GM18498 (cell line): ENCODE measurements around the gene IL17REL.
"Not testable (repeated sequence)": the region's sequence is repeated elsewhere in the genome, so short reads cannot be mapped to it uniquely, and the experiment has no call there.

Experiments used
- ATAC-seq: cut with Tn5 transposase; IDR thresholded peaks from one replicate; pipeline ENCODE4 v1.9.1; 2021; ENCODE audit warnings: mild to moderate bottlenecking, moderate library complexity; ENCODE audit not compliant: unreplicated experiment

Gene IL17REL

DNA sequence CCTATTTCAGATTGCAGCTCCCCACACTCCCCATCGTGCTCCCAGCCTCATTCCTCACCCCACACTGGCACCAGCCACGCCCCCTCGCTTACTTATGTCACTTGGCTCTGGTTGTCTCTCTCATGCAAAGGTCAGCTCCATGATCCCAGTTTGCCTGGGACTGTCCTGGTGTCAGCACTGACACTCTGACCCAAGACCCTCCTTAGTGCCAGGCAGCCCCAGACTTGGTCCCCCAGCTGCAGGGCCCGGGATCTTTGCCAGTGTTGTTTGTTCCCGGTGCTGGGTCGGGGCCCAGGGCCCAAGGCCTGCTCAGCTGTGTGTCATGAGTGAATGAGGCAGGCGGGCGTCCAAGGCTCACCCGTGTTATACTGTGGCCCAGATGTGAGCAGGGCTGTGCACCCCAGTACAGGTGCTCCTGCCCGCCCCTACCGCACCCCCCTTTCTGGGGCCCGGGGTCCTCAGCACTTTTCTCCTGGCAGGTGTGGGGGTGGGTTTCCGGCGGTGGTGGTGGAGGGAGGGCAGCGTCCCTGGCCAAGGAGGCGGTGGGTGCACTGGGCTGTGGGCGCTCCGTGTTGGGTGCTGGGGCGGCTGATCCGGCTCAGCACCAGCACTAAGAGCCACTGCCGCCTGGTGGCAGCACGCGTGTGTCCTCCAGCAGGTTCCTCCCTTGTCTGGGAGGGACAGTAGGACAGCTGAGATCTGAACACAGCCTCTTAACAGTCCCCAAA is 19.5 kb downstream of the IL17REL start:
- ATAC-seq = no peak

- ATAC-seq = no peak
These were observed 20.5 kb downstream of the IL17REL start for GRCh38 chr22:49991907-49992533.

DNA sequence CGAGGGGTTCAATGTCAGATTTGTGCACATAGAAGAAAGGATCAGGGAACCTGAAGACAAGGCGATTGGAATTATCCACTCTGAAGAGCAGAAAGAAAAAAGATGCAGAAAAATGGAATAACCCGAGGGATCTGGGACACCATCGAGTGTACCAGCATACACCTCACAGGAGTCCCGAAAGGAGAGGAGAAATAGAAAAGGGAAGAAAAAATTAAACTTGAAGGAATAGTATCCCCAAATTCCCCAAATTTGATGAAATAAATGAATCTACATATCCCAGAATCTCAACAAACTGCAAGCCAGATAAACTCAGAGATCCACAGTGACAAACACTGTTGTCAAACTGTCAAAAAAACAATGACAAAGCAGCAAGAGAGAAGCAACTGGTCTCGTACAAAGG is 21.4 kb downstream of the IL17REL start:
- no peak for ATAC-seq

GRCh38 chr22:49989826-49990225 is 22.7 kb downstream of the IL17REL start:
- ATAC-seq = not testable (repeated sequence)

DNA sequence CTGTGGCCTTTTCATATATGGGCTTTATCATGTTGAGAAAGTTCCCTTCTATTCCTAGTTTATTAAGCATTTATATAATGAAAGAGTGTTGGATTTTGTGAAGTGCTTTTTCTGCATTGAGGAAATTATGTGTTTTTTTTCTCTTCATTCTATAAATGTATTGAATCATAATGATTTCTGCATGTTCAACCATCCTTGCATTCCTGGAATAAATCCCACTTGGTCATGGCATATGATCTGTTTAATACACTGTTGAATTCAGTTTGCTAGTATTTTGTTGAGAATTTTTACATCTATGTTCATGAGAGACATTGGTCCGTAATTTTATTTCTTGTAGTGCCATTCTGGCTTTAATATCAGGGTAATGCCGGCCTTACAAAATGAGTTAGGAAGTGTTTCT is 26.2 kb downstream of the IL17REL start:
- no peak for ATAC-seq

- no peak for ATAC-seq
These were observed 29.2 kb downstream of the IL17REL start for GRCh38 chr22:49983148-49984042.

- ATAC-seq = not testable (repeated sequence)
These were observed 30.8 kb downstream of the IL17REL start for GRCh38 chr22:49981799-49982198.

GRCh38 chr22:49979587-49980264 is 32.8 kb downstream of the IL17REL start:
- ATAC-seq = no peak

- no peak for ATAC-seq
These were observed 35.0 kb downstream of the IL17REL start for GRCh38 chr22:49977578-49977977.

DNA sequence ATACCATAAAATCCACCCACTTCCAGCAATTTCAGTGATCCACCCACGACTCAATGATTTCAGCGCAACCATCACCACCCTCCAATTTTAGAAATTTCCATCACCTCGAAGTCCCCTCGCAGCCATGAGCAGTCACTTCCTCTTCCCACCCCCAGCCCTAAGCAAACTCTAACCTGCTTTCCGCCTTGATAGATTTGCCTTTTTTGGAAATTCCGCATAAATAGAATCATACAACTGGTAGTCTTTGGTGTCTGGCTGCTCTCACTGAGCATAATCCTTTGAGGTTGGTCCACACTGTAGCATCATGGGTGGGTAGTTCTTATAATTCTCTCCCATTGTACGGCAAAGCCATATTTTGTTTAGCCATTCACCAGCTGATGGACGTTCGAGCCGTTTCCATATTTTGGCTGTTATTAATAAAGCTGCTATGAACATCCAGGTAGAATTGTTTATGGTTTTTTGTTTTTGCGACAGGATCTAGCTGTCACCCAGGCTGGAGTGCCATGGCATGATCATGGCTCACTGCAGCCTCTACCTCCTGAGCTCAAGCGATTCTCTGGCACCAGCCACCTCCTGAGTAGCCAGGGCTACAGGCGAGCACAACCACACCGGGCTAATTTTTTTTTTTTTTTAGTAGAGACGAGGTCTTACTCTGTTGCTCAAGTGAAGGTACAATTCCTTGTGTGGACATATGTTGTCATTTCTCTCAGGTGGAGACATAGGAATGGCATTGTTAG is 36.0 kb downstream of the IL17REL start:
- ATAC-seq = peak; percentile 38

DNA sequence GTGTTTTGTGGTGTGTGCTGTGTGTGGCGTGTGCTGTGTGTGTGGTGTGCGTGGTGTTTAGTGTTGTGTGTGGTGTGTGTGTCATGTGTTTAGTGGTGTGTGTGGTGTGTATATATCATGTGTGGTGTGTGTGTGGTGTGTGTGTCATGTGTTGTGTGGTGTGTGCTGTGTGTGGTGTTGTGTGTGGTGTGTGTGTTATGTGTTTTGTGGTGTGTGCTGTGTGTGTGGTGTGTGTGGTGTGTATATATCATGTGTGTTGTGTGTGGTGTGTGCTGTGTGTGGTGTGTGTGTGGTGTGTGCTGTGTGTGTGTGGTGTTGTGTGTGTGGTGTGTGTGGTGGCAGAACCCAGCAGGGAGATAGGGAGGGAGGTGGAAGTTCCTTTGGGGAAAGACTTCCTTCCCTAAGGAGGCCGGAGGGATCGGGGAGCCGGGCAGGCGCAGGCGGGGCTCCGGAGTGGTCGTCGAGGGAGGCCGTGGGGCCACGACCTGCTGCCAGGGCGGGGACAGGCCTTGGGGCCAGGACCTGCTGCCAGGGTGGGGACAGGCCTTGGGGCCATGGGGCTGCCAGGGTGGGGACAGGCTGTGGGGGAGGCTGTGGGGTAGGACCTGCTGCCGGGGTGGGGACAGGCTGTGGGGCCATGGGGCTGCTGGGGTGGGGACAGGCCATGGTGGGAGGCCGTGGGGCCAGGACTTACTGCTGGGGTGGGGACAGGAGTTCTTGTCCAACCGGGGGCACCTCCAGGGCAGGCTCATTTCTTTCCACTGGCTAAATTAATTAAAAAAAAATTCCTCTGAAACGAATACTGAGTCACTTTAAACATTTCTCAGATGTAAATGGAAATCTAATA is 36.8 kb downstream of the IL17REL start:
- peak; percentile 16 for ATAC-seq

DNA sequence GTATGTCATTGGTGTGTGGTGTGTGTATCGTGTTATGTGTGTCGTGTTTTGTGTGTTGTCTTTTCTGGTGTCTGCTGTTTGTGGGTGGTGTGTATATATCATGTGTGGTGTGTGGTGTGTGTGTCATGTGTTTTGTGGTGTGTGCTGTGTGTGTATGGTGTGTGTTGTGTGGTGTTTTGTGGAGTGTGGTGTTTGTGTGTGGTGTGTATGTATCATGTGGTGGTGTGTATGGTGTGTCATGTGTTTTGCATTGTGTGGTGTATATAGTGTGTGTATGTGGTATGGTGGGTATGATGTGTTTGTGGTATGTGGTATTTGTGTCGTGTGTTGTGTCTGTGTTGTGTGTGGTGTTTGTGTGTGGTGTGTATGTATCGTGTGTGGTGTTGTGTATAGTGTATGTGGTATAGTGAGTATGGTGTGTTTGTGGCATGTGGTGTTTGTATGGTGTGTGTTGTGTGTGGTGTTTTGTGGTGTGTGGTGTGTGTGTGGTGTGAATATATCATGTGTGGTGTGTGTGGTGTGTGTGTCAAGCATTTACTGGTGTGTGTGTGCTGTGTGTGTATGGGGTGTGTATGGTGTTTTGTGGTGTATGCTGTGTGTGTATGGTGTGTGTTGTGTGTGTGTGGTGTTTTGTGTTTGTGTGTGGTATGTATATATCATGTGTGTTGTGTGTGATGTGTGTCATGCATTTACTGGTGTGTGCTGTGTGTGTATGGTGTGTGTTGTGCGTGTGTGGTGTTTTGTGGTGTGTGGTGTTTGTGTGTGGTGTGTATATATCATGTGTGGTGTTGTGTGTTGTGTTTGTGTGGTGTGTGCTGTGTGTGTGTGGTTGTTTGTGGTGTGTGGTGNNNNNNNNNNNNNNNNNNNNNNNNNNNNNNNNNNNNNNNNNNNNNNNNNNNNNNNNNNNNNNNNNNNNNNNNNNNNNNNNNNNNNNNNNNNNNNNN is 39.3 kb downstream of the IL17REL start:
- no peak for ATAC-seq

DNA sequence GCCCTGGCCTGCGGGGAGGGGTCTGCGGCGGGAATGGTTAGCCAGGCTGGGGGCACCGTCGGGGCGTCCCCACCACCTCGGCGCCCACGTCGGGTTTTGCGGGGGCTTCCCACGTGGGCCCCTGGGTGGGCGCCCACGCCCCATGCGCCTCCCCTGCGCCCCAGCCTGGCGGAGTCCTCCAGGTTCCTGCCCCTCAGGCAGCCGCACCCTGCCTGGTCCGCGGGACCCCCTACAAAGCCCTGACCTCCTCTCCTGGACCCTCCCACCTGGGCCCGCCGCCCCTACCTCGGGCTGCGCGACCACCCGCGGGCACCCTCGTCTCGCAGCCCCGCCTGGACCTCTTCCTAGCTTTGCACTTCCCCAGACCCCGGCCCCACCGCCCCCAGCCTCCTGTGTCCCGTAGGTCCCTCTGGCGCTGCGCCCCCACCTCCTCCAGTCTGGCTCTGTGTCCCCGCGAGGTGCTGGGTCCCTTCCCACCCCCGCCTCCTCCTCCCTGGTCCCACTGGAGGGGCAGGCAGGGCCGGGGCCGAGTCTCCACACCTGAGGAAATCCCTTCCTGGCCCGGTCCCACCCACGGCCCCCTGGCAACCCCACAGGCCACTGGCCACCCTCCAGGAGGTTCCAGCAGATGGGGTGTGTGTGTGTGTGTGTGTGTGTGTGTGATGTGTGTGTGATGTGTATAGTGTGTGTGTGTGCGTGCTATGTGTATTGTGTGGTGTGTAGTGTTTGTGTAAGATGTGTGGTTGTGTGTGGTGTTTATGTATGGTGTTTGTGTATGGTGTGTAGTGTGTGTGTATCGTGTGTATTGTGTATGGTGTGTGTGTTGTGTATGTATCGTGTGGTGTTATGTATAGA is 40.2 kb downstream of the IL17REL start:
- ATAC-seq = no peak

DNA sequence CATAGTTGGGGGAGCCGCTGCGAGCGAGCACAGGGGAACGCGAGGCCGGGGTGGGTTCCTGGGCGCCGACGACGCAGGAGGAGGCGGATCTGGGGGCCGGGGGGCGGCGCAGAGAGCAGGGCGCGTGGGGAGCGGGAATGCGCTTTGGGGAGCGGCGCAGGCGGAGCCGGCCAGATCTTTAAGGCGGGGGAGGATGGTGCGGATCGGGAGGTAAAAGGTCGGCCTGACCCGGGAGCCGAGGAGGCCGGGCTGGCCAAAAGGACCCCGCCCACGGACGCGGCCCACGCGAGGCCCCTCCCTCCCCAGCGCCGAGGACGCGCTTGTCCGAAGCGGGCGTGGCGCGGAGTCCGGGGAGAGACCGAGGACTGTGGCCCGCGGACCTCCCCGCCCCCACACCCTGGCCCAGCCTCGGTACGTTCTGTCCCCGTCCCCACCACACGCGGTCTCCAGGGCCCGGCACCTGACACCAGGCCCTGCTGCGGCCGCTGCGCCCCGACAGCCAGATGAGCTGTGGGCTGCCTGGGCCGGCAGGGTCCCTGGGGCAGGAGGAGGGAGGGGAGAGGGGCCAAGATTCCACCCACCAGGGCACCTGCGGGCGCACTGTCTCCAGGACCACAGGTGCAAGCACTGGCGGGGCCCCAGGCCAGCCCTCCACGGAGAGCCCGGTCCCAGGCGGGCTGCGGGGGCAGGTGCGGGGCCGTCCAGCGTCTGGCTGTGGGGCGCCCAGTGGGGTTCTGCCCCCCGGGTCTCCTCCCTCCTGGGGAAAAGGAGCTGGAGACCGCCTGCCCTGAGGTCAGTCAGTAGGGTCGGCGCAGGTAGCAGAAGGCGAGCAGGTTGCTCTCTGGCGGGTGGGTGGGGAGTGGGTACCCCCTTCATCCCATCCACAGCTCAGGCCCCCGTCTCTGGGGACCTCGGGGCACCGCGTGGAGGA is 41.1 kb downstream of the IL17REL start:
- peak; percentile 33 for ATAC-seq

- peak; percentile 70 for ATAC-seq
These were observed 41.9 kb downstream of the IL17REL start for GRCh38 chr22:49970528-49971231.
